ENCODE results near the gene ASPHD2.
A peak's percentile ranks its signal among the peaks of the same experiment; 100 is the strongest.

The ASPHD2 gene

DNA sequence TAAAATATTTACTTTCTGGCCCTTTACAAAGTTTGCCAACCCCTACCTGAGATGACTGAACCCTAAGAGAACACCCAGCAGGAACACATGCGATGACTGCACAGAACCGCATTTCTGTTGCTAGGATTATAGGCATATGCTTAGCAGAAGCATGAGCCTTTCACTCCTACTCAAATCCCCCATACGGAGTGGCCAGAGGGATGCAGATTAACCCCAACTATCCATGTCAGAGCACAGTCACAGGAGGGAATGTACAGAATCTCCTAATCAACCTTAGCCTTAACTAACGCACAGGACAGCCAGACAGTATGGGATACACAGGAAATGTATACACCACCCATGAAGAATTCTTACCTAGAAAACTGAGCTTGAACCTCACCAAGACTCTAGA, 48.3 kb downstream of the ASPHD2 start:
- no peak for DNase-seq

DNA sequence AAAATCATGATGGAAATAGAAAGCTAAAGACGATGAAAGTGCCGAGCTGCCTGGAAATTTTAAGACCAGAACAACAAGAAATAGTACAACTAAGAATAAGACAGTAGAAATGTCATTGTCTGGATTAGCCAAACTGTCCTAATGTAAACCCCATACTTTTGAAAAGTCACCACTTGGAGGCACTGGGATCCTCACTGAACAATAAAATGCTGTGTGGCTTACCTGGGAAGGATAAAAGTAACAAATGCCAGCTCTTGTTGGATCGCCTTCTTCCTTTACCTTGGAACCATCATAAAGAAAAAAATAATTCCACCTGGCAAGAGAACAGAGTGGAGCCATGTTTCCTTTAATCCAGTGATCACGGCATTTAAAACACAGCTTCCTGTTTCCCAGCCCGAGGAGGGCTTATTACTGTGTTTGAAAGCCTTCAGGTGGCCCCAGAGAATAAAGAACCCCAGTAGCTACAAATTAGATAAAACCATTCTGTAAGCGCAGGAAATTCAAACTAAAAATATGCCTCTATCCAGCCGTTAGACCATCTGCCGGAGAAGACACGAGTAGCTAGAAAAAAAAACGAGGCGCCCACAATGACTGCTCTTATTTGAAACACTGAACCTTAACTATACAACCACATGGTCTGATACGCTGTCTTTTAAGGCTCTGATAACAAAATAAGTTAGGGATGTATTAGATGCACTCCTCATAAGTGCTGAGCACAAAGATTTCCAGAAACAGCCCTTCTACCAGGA, 50.2 kb downstream of the ASPHD2 start:
- DNase-seq, result no peak

DNA sequence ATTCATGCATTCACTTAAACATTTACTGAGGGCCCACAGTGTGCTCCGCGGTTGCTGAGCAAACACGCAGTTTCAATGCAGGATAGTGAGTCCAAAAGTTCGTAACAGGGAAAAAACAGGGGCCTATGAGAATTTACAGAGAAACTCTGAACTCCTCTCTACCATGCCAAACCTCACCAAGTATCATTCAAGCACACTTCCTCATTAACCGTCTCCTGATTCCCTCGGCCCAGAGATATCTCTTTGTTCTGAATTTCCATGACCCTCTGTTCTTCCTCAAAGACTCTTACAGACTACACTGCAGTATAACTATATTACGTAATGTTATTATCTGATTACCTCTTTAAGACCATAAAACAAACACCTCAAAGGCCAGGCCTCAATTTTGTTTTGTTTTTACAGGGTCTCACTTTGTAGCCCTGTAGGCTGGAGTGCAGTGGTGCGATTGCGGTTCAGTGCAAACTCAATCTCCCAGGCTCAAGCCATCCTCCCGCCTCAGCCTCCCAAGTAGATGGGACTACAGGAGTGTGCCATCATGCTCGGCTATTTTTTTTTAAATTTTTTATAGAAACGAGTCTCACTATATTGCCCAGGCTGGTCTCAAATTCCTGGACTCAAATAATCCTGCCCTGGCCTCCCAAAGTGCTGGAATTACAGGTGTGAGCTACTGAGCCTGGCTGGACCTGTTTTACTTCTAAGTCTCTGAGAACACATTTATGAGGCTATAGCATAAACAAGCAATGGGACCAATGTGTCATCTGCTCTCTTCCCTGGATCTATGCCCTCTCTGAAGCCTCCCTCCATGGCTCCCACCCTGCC, 50.9 kb downstream of the ASPHD2 start:
- no peak for DNase-seq

DNA sequence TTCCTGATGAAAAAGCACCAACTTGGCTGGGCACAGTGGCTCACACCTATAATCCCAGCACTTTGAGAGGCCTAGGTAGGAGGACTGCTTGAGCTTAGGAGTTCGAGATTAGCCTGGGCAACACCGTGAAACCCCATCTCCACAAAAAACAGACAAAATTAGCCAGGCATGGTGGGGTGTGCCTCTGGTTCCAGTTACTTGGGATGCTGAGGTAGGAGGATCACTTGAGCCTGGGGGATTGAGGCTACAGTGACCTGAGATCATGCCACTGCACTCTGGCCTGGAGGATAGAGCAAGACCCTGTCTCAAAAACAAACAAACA, 51.5 kb downstream of the ASPHD2 start:
- DNase-seq, result no peak

DNA sequence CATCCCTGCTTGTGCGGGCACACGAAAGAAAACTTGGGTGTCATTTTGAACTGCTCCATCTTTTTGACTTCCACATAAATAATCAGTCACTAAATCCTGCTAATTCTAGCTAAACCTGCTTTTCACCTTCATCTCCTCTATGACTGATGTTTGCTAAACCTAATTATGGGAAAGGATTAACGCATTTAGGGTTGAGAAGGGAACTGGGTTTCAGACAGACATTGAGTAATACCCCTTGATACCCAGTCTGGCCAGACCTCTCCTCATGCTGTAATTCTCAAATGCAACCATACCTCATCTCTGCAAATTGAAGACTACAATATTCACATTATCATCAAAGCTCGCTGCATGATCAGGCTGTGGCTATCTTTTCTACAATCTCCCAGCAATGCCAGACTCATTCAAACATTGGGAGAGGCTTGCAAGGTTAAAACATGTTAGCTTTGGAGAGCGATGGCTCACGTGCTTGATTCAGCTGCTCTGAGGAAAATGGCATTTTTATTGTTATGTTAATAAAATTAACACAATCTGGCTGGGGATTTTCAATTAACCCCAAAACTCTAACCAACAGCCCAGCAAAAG, 52.1 kb downstream of the ASPHD2 start:
- DNase-seq, result no peak

DNA sequence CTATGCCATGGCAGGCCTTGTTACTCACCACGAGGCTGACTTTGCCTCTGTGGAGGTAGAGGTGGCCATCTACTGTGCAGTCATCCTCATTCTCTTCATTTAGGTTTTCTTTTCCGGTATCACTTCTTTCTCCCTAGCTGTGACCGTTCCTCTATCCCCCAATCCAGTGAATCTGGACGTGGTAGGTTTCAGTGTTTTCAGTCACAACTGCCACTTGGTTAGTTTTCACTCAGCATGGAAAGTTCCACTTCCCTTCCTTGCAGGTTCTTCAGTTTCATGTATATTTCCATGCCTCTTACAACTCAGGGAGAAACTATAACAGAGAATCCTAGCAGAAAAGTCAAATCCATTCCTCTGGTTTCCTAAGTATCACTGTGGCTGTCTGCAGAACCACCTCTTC, 52.6 kb downstream of the ASPHD2 start:
- no peak for DNase-seq

DNA sequence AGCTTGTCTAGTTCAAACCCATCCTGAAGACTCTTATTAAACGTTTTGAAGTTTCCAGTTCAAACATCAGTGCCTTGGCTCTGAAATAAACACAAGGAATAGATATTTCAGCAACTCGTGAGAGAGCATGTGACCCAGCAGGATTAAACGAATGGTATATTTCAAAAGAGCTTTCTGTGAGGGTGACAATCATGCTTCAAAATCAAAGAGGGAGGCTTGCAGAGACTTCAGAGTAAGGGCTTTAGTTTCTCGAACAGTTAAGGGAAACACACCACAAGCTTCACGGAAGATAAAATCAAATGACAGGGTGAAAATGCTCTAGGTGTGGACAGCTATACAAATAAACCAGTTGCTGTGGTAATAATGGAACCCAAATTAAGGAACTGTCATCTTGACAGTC, 53.1 kb downstream of the ASPHD2 start:
- no peak for DNase-seq

DNA sequence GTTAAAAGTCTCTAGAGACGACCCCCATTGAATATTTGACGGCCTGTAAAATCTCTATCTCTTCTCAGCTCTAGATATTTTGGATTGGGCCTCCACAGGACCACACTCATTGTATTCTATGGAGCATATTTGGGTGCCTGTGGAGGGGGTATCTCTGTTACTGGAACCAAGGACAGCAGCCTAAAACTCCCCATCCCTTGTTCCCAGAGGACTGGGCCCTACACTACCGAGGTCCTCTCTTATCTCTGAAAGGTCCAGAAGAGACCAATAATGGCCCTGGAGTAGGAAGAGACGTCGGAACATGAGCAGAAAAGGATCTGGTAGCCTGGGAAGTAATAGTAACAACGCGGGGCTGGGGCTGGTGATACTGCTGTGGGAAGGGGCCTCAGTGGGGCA, 54.0 kb downstream of the ASPHD2 start:
- no peak for DNase-seq

DNA sequence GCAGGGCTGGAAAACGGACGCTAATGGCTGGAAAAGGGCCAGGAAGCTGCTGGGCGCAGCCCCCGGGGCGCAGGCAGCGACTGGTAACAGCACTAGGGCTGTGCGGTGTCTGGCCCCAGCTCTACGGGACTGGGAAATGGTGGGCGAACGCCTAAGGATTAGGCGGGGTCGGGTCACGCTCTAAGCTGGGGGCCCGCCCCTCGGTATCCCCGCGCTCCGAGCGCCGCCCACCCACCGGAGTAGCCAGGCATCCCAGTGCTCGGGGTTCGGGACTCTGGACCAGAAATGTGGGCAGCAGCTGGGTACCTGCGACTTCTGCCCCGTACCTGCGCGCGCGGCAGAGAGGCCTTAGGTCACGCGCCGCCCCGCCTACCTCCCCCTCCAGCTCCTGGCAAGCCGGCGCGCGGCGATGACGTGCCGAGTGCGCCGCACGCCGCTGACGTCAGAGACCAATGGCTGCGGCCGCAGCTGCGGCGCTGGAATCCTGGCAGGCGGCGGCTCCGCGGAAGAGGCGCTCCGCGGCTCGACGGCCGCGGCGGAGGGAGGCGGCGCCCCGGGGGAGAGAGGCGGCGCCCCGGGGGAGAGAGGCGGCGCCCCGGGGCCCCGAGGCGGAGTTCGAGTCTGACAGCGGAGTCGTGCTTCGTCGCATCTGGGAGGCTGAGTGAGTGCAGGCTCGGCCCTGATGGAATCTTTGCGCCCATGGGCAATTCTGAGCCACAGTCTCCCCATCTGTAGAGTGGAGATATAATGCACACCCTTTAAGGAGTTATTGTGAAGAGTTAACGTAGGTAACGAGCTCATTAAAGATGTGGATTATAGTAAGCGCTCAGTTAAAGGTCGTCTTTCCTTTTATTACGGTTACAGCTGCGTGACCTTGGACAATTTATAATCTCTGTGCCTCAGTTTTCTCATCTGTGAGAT, 54.6 kb downstream of the ASPHD2 start, which contains the start of the genes HPS4 and SRRD:
HPS4 (minus strand) TSS at position 345 of the 921 bp plus-strand sequence. CDS start 2,021 bp downstream, outside the sequence.
SRRD (plus strand) TSS at position 439 of the 921 bp plus-strand sequence; CDS start at position 453, 14 bp downstream.
- peak; percentile 92 to 93 for DNase-seq

DNA sequence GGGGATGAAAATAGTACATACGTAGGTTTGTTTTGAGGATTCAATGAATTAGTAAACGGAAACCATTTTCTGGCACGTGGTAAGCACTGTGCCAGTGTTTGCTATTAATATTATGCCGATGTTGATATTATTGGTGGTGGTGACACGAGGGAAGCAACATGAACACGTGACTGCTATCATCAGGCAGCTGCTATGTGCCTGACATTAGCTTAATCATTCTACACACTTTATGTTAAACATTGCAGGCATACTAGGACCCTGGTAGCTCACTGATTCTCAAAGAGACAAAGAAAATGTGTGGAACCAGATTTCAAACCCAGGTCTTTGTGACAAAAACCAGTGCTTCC, 55.3 kb downstream of the ASPHD2 start:
- no peak for DNase-seq

DNA sequence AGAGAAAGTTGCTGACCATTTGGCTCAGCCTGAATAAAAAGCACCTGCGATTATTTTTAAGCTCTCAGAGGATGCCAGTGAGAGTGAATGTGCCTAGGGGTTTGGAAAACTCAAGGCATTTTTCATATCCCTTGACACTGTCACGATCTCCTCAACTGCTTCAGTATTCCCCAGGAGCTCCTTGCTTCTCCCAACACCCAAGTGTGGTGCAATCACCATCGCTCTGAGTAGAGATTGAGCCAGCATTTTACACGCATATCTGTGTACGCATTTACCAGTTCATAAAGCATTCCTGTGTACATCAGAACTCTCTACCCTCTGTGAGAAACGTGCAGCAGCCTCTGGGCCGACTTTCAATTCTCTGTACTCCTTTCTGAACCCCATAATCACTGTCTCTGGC, 56.0 kb downstream of the ASPHD2 start:
- DNase-seq, result no peak

DNA sequence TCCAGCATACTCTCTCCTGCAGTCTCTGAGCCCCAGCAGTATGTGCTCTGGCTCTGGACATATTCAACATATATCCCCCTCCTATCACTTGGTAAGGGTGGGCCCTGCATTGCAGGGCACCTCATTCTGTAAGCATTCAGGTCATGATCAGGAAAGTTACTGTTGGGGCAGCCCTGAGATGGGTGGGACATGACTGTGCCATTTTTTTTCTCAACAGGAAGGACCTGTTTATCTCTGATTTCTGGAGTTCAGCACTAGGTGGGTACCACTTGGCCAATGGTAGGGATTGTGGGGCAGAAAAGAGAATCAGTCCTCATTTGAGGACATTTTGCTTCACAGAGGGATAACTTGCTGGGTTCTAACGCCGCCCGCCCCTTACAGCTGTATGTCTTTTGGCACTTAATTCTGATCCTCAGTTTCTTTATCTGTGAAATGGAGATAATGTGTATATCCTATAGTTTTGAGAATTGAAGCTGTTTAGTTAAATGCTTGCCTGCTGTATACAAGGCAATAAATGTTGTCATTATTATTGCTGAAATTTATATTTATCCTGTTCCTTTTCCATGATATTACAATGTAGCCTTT, 56.8 kb downstream of the ASPHD2 start:
- no peak for DNase-seq

DNA sequence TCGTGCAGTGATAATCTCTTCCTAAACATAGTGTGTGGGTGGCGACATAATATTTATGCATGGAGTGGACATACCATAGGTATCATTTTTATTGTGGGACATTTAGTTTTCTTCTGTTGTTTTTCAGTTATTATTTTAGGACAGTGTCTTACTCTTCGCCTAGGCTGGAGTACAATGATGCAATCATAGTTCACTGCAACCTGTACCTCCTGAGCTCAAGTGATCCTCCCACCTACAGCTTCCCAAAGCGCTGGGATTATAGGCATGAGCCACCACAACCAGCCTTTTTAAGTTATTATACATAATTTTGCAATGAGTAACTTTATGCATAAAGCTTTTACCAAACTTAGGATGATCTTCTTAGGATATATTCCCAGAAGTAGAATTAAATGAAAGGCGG, 57.3 kb downstream of the ASPHD2 start:
- no peak for DNase-seq

DNA sequence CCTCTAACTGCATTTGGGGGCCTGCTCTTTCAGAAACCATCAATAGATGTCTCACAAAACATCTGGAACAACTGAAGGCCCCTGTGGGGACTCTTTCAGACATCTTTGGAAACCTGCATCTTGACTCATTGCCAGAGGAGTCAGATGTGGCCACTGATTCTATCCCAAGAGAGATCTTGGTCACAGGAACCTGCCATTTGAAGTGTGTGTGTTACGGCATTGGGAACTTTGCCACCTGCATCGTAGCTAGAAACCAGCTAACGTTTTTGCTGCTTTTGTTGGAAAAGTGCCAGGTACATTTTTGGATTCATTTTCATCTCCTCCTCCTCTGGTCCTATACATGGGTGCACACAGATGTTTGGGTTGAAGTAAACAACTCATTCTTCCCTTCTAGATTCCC, 58.9 kb downstream of the ASPHD2 start:
- DNase-seq, result no peak

DNA sequence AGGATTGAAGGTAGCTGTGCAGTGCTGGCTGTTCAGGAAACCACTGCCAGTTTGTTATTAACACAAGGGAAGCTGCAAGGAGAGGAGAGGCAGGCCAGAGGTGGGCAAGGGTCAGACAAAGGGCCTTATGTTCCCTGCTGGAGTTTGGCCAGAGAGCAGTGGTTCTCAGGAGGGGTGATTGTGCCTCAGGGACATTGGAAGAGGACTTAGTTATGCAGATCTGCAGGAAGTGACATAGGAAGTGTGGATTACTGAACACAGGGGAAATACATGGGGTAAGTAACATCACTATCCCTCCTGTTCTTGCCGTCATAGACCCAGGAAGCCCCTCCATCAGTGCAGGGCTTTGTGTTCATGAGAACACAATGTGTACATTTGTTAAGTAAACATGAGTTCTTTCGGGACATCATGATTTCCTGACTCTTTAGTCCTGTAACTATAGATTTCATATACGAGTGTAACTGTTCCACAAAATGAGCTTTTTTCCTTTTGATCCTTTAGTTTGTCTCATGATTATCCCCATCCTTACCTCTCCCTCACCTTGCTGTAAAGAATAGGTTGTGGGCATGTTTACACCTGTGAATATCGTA, 60.5 kb downstream of the ASPHD2 start:
- no peak for DNase-seq

DNA sequence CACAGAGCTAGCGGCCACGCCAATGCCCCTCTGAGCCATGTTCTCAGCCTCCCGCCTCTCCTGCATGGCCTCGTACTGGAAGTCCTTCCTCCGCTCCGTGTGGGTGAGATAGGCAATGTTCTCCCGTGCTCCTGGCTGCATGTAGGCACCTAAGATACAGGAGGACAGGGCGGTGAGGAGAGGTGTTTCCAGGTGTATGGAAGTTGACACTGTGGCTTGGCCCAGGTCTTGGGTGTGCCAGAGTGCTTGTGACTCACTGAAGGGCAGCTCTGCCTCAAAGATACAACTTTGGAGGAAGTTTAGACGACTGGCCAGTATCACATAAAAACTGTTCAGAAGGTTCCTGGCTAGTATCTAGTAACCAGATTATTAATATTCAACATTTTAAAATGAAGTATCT, 63.2 kb downstream of the ASPHD2 start:
- no peak for DNase-seq

DNA sequence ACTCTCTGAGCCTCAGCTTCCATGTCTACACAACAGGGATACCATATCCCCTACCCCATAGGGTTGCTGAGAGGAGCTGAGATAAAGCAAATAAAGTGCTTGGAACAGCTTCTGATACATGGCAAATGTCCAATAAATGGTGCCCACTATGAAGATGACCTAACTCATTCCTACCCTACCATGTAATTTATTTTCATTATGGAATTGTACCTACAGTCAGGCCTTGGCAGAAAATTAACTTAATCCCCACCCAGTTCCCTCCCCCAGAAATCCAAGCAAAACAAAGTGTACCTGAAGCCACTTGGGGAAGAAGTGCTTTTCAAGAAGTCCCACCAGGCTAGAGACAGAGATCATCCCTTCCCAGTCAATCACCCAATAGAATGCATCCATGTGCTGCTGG, 65.4 kb downstream of the ASPHD2 start:
- no peak for DNase-seq

Data from stimulated activated CD4-positive, alpha-beta T cell treated with anti-CD3 and anti-CD28 coated beads, Interleukin-2, amount 100 ng/mL, for 24 hours (primary cell).